HG03575 (cell line): Measurements from ENCODE around the gene ODC1.

Experiments
- ATAC-seq: cut with Tn5 transposase; IDR thresholded peaks from one replicate; pipeline ENCODE4 v1.9.1; 2021; ENCODE audit not compliant: unreplicated experiment, insufficient number of reproducible peaks, low FRiP score; ENCODE audit errors: extremely low read depth

The ODC1 gene

DNA sequence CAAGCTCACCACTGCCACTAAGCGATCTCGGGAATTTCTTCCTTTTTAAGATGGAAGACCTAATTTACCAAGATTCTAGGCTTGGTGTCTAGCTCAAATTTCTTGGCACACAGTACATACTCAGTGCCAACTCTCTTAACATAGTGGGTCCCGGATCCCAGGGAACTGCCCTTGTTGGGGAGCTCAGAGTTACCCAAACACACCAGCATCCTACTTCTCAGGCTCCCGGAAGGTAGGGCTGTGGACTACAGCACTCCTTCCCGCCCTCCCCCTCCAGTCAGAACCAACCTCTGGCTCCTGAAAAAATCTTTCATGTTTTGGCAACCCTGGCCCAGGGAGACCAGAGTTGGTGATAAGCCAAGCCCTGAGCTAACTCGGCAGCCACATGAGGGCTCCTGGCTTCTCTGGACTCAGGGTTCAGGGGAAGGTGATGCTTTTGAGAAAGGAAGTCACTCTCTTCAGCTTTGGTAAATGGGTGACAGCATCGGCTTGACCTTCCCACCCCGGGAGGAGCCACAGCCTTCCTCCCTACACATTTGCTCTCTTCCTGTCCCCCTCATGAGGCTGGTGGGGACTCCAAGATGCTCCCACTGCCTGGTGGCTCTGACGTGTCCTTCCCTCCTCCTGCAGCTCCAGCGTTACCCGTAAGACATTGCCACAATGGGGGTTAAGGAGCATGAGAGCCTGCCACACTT lies 8.8 kb downstream of the ODC1 start:
- ATAC-seq, result no peak

DNA sequence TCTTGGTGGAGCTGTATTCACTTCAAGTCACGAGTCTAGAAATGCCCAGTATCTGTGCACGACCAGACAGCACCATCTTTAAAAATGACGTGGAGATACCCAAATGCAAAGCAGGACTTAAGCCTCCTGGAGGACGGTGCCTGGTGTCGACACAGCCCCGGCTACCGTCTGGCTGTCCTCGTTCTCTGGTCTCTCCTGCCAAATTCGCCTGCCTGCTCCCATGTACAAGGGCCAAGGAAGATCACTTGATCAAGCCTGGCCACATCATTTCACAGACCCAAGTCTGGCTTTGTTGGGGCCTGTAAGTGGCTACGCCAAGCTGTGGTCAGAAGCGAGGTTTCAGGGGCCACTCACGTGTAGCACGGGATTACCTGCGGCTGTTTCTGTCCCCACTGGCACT lies 9.4 kb downstream of the ODC1 start:
- no peak for ATAC-seq

DNA sequence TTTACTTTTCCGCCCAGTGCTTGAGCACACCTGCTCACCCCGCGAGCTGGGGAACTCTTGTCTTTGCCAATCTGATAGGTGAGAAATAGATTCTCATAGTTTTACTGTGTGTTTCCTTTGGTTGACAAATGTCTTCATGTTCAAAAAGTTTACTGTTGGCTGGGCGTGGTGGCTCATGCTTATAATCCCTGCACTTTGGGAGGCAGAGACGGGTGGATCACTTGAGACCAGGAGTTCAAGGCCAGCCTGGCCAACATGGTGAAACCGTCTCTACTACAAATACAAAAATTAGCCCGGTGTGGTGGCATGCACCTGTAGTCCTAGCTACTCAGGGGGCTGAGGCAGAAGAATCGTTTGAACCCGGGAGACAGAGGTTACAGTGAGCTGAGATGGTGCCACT lies 10.3 kb downstream of the ODC1 start:
- no peak for ATAC-seq

DNA sequence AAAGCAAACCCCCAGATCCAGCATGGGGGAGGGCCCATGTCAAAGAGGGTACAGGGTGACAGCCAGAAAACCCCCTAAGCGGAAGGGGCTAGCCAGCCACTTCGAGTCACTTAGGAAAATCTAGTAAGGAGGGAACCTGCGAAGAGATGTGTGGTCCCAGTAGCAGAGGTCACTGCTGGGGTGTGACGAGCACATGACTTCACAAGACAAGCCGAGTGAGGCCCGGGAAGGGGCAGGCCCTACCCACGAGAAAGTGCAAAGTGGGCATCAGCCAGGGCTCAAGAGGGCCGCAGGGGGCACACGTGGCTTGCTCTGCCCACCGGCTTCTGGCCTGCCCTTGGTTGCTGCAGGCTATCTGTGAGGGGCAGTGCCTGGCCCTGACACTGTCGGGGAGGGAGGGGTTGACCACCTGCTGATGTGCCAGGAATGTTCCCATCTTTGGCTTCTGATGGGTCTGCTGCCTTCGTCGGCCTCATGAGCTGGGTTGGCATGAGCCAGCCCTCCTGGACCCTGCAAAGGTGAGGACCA lies 11.5 kb downstream of the ODC1 start:
- ATAC-seq, result no peak

DNA sequence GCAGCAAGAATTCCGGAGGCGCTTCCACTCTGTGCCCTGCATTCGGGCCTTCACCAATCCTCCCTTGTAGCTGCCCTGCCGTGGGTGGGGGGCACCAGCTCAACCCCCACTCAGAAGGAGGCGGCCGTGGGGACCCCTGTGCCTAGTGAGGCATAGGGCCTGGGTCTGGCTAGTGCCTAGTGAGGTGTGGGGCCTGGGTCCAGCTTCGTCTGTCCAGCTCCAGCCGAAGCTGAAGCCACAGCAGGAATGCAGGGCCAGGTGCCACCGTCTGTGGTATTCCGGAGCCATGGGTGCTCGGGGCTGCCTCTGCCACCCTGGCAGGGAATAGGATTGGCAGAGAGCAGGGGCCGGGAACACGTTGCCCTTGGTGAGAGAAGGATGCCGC lies 12.3 kb downstream of the ODC1 start:
- ATAC-seq, result no peak

DNA sequence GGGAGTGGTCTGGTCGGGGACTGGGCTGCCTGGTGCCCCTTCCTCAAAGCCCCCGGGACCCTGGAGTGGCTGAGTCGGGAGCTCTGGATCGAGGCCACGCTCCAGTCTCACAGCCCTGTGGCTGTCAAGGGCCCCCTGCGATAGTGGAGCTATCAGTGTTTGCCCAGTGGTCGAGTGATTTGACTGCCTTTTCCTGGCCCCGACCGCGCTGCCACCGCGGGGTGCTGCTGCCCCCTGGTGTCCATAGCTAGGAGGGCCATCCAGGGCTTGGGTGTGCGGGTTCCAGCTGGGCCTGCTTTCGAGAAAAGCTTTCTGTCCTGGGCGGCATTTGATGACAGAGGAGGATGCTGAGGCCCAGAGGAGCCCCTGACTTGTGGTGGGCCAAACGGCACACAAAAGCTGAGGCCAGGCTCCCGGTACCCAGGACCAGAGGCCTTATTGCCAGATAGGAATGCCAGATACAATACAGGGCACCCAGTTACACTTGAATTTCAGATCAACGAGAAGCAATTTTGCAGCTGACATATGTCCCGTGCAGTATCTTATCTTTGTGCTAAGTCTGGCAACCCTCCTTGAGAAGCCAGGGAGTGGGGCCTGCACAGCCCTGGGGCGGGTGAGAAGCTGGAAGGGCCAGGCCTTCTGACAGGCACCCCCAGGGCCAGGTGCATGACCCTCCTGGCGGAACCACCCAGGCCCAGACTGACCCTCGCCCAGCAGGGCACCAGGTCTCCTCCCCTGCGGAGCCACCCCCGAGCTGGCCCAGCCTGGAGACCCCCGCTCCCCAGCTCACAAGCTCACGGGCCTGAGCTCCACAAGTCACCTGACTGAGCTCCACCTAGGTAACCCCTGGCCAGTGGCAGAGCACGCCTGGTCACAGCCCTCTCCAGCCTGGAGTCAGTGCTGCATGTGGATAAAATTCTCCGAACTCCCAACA lies 13.0 kb downstream of the ODC1 start:
- ATAC-seq, result no peak

DNA sequence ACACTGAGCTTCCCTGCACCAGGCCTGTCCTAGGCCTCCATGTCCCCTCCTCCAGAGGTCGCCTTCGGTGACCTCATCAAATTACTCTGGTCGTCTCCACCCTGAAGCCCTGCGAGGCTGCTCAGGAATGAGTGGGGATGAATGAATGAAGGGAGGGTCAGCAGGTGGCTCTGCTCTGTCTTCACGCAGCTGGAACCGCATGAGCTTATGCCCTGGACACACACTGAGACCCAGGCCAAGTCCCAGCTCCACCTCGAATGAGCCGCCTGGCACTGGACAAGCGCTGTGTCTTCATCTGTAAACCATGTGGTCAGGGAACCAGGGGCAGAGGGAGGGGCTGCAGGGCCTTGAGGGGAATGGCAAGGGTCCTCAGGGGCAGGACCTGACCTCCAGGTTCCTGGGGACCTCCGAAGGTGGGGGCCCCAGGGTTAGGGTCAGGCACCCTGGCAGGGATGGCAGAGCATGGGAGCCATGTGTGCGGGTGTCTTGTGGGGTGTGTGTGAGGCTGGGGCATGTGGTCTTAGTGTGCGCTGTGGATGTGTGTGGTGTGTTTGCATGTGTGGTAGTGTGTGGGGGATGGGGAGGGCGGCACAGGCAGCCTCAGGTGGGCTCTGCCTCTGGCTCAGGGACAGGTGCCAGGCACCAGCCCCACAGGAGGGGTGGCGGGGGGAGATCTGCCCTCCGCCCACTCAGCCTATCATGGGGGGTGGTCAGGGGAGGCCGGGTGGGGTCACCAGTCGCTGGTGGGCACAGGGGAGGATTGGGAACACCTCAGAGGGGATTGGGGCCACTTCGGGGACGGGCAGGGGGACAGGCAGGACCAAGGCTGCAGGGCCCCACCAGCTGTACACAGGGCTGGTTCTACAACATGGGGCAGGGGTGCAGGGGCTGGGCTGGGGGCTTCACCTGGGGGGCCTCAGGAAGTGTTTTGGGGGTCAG lies 13.9 kb downstream of the ODC1 start:
- ATAC-seq, result no peak

DNA sequence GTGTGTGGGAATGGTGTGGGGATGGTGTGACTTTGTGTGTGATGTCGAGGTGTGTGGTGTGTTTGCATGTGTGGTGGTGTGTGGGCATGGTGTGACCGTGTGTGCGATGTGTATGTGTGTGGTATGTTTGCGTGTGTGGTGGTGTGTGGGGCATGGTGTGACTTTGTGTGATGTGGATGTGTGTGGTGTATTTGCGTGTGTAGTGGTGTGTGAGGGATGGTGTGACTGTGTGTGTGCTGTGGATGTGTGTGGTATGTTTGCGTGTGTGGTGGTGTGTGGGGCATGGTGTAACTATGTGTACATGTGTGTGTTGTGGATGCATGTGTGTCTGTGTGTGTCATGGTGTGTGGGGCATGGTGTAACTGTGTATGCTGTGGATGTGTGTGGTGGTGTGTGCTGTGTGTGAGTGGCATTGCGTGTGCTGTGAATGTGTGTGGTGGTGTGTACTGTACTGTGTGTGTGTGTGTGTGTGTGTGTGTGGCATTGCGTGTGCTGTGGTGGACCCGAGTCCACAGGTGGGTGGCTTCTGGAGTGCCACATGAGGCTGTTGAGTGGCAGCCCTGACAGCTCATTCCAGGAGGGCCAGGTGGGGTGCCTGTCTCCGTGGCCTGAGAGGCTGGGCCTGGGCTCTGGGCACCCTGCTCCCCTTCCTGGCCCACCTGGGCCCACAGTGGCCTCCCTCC lies 14.7 kb downstream of the ODC1 start:
- ATAC-seq, result no peak

DNA sequence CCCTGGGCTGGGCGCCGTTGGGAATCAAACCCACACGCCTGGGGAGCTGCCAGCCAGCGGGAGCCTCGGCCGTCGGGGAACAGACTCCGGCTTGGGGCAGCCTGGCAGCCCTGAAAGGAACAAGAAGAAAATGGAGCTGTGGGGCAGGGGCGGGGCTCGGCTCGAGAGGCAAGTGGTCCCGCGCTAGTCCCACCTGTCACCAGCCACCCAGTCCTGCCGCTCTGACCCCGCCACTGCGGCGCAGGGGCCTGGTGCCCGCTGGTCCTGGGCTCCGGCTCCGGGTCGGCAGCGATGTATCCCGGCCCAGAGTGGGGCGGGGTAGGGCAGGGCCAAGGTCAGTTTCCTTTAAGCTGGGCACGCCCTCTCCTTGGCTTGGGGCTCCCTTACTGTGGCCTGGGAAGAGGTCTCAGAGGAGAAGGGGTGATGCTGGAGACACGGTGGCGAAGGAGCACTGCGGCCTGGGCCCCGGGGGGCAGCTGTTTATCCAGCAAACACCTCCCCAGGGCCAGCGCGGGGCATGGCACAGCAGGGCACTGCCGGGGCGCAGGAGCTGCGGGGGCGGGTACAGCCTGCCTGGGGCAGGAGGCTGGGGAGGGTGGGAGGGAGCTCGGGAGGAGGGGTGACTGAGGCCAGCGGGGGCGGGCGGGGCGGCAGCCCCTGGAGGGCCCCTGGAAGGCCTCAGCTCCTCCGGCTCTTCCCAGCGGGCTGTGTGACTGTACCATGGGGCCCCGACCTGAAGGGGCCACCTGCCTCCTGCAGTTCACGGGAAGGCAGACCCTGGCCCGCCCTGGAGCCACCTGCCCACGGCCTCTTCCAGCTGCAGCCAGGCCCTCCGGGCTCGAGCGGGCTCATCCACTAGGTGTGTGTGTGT lies 15.6 kb downstream of the ODC1 start:
- no peak for ATAC-seq

DNA sequence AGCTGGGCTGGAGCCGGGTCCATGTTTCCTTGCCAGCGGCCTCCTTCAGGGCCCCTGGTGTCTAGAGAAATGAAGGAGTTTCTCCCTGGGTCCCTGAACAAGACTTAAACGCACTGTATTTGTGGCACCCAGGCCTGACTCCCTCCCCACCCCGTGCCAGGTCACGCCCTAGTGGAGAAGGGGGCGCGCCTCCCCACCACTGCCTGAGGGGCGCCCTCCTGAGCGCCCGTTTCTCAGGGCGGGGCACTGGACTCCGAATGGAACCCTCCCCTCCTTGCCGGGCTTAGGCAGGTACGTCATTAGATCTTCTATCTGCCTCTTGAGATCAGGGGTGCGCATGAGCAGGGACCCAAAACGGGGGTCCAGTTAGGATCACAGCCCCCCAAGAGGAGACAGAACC lies 16.3 kb downstream of the ODC1 start:
- ATAC-seq, result no peak

DNA sequence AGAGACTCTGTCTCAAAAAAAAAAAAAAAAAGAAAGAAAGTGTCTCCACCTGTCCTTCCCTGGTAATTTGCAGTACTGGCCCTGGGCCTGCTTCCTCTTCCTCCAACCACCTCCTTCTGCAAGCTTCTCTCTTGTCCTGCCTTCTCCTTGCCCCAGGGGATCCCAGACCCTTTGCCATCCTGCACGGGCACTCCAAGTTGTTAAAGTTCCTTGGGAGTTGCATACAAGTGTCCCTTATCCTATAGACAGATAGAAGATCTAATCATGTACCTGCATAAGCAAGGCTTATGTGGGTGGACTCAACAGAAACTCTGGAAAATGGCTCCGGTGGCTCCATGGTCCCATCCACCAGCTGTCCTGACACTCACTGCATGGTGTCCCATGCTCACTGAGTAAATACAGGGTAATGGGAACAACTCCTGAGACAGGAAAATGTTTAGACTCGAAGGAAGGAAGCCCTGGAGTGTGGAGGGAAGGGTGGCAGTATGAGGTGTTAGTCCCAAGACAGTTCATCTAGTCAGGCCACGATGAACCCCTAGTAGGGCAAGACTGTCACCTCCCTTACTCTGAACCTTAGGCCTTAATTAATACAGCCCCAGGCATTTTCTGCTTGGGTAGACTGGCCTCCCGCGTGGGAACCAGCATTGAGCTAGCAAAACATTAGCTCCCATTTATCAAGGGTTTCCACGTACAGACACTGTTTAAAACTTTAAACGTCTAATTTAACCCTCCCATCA lies 17.1 kb downstream of the ODC1 start:
- ATAC-seq, result no peak

DNA sequence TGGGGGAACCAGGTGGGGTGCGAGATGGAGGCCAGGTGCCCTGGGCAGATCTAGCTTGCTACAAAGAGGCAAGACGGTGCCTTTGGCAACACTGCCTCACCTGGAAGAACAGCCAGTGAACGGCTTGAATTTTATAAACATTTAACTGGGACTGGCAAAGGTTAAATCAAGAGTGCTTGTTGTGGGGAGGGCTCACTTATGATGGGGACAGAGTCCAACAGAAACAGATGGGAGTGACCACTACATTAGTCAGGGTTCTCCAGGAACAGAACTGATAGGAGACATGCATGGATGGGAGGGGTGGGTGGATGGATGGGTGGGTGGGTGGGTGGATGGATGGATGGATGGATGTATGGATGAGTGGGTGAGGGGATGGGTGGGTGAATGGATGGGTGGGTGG lies 19.2 kb downstream of the ODC1 start:
- ATAC-seq, result no peak

DNA sequence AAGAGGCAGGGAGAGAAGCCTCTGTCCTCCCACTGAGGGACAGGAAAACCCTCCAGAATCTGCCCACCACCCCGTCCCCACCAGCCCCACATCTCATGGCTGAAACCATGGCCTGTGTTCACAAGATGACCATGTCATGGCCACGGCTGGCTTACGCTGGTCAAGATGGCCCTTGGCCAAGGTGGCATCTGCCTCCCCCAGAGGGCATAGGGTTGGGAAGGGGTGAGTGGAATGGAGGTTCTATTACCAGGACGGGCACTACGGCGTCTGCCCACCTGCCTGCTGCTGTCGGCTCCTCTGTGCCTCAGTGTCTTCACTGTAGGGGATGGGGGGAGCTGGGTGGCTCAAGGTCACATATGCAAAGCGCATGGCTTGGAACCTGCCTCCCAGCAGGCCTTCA lies 19.8 kb downstream of the ODC1 start:
- ATAC-seq, result no peak

DNA sequence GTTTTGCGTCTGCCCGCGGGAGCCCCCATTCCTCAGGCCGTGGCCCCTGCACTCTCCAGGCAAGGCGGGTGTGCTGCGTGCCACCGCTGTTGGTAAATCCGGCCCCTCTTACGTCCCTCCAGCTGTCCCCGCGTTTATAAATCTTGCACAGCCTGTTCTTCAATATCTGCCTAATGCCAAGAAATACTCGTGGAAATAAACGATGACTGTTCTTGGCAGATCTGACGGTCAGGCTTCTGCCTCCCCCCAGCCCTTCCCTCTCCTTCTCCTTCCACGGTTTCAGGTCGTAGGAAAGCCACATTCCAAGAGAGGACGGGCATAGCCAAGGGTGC lies 20.5 kb downstream of the ODC1 start:
- no peak for ATAC-seq

DNA sequence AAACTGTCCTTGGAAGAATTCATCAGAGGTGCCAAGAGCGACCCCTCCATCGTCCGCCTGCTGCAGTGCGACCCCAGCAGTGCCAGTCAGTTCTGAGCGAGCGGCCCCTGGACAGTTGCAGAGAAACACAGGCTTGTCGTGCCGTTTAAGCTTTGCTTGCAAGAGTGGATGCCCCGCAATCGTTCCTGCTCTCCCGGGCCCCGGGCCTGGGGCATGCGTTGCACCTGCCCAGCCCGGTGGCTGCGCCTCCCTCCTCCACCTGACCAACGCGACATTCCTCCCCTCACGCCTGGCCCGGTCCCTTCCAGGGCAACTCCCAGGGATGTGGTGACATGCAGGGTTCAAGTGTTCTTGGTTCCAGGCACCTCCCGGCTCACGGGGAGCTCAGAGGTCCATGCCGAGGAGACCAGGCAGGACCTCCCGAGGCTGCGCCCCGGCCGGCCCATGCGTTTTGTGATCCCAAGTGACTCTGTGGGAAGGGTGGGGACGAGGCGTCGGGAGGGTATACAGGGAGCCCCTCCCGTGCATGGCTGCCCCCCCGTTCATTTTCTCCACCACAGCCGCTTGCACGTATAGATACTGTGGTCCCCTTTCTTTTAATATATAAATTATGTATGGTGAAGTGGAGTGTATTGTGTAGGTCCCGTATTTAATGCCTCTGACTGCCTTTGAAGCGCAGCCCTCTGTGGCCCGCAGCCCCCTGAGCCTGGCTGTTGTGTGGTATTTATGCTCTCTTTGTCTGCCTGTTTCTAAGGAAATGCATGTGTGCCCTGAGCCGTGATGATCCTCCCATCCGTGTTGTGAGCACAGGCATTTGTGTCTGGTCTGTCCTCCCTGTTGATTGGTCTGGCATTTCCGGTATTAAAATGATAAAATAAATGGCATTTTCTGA lies 21.2 kb downstream of the ODC1 start:
- ATAC-seq, result no peak

DNA sequence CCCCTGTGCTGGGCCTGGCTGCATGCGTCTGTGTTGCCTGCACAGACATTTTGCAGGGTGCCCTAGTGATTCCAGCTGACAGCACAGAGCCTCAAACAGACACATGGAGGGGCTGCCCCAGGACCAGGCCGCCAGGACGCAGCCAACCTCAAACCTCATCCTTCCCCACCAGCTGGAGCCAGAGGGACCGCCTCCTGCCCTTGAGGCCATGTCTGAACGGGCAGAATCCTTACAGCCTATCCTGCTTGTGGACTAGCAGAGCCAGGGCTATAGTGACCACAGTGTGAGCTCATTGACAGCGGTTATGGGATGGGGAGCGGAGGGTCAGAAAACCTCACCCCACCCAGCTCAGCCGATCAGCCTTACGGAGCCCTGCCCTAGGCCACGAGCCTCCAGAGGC lies 22.4 kb downstream of the ODC1 start:
- ATAC-seq, result no peak
